ENCODE data around the gene TUBA3C.
"Not testable (repeated sequence)": the region's sequence is repeated elsewhere in the genome, so short reads cannot be mapped to it uniquely, and the experiment has no call there.

The TUBA3C gene

GRCh38 chr13:19181621-19182485 lies at the start of gene TUBA3C:
Gene TUBA3C (minus strand): TSS chr13:19181824. CDS start chr13:19181747, 77 bp downstream.
- DNase-seq = no peak

- not testable (repeated sequence) for DNase-seq
Observed at GRCh38 chr13:19207413-19207812, 25.8 kb upstream of the TUBA3C start.

DNA sequence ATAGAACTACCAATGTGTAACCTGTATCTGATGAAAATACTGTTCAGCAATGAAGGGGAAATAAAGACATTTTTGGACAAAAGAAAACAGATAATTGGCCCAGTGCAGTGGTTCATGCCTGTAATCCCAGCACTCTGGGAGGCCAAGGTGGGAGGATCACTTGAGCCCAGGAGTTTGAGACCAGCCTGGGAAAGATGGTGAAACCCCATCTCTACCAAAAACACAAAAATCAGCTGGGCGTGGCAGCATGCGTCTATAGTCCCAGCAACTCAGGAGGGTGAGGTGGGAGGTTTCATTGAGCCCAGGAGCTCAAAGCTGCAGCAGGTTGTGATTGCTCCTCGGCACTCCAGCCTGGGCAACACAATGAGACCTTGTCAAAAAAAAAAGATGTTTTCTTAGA lies 11.0 kb upstream of the TUBA3C start:
- DNase-seq = not testable (repeated sequence)

DNA sequence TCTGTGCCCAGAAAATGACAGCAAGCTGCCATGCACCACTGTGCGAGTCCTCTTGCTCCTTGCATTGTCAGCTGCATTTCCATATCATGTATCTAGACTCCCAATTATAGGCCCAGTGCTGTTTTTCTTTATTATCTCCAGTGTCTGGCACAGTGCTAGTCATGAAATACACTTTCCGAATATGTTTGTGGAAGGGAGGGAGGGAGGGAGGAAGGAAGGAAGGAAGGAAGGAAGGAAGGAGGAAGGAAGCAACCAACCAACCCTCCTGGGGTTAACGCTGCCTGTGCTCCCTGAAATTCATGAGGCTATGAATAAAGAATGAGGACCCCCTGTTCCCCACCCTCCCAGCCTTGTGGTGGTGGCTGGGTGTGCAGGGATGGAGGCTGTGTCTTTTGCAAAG lies 8.3 kb upstream of the TUBA3C start:
- not testable (repeated sequence) for DNase-seq

DNA sequence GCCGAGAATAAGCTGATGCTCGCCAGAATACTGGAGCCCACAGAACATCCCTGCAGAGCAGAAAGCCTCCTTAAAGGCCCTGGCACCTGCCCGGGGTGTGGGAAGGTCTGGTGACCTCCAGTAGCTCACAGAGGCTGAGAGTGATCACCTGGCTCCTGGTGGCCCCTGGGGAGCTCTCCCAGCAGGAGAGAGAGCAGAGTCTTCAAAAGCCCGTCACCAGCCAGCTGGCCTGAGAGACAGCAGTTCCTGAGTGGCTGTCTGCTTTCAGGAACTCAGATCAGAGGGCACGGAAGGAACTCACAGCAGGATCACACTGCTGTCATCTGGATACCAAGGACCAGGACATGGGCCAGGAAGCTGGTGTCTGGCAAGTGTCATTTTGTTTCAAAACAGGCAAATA lies 7.7 kb upstream of the TUBA3C start:
- DNase-seq = not testable (repeated sequence)

DNA sequence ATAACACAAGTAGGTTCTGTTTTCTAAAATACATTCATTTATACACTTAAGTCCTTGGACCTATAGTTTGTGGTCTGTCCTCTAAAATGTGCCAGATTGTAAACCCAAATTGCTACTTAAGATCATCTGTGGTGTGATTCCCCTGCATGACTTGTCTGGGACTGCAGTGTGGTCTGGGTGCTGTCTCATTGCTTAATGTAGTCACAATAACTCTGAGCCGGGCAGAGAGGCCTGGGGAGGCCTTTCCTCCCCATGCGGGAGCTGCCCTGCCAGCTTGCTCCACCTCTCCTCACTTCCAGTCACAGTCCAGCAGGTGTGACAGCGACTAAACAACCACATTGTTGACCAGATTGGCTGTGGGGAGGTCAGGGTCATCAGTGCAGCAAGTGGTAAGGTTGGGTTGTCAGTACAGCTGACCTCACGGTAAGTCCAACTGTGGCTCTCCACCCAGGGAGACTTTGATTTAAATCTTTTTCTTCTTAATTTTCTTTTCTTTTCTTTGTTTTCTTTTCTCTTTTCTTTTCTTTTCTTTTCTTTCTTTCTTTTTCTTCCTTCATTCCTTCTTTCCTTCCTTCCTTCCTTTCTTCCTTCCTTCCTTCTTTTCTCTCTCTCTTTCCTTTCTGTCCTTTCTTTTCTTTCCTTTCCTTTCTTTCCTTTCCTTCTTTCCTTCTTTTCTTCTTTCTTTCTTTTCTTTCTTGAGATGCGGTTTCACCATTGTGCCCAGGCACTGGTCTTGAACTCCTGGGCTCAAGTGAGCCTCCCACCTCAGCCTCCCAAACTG lies 4.4 kb upstream of the TUBA3C start:
- DNase-seq = no peak

- DNase-seq = no peak
Observed at GRCh38 chr13:19185086-19185864, 3.7 kb upstream of the TUBA3C start.

DNA sequence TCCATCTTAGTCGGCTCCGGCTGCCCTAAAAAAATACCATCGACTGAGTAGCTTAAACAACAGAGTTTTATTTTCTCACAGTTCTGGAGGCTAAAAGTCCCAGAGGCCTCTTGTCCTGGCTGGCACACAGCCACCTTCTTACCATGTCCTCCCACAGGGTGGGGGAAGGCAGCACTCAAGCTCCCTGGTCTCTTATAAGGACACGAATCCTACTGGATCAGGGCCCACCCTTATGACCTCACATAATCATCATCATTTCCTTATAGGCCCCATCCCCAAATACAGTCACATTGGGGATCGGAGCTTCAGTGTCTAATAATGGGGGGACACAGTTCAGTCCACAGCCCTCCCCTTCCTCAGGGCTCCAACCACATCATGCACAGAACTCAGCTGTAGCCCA lies 2.6 kb upstream of the TUBA3C start:
- DNase-seq = no peak

DNA sequence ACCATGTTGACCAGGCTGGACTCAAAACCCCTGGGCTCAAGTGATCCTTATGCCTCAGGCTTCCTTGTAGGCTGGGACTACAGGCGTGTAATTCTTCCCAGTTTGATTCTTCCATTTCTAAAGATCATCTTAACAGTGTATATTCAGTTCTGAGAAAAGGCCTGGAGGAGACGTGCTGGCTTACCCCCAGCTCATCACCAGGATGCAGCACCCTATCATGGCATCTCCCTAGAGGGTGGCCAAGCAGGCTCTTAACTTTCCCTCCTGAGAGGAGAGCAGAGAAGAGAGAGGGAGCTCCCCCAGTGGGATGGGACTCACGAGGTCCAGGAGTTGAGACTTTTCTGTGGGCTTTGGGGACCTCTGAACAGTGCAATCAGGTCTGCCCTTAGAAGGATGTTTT lies 2.1 kb upstream of the TUBA3C start:
- DNase-seq = no peak

DNA sequence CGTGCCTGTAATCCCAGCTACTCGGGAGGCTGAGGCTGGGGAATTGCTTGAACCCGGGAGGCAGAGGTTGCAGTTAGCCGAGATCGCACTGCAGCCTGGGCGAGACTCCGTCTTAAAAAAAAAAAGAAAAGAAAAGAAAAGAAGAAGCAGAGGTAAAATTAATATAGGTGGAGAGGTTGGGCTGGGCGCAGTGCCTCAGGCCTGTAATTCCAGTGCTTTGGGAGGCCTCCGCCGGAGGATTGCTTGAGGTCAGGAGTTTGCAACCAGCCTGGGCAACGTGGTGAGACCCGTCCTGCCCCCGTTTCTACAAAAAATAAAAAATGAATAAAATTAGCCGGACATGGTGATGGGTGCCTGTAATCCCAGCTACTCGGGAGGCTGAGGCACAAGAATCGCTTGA lies 912 bp upstream of the TUBA3C start:
- no peak for DNase-seq

- no peak for DNase-seq
Observed at GRCh38 chr13:19181021-19181620, 503 bp downstream of the TUBA3C start.

GRCh38 chr13:19179916-19180315 lies 1.7 kb downstream of the TUBA3C start:
- no peak for DNase-seq

GRCh38 chr13:19178901-19179593 lies 2.6 kb downstream of the TUBA3C start:
- DNase-seq = no peak

- not testable (repeated sequence) for DNase-seq
Observed at GRCh38 chr13:19176981-19177776, 4.4 kb downstream of the TUBA3C start.

DNA sequence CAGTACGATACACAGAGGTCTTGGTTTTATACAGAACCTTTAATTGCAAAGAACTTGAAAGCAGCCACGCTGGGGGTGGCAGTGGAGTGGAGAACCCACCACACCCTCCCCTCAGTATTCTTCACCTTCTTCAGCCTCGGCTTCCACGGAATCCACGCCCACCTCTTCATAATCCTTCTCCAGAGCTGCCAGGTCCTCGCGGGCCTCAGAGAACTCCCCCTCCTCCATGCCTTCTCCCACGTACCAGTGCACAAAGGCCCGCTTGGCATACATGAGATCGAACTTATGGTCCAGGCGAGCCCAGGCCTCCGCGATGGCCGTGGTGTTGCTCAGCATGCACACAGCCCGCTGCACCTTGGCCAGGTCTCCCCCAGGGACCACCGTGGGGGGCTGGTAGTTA lies 7.9 kb downstream of the TUBA3C start:
- no peak for DNase-seq

GRCh38 chr13:19172647-19173030 lies 9.0 kb downstream of the TUBA3C start:
- no peak for DNase-seq

- no peak for DNase-seq
Observed at GRCh38 chr13:19172007-19172646, 9.5 kb downstream of the TUBA3C start.

DNA sequence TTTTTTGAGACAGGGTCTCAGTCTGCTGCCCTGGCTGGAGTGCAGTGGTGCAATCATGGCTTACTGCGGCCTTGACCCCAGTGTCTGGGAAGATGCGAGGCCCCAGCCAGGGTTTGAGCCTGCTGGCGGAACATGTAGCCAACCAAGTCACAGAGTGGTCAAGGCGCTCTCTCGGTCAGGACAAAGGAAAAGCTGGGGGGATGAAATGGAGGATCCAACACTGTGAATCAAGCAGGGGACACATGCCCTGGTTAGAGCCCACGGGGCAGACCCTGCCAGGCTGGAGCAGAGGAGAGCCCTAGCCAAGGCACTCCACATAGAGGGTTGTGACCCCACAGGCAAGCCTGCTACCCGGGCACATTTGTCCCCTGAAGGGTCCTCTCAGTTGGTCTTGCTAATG lies 10.1 kb downstream of the TUBA3C start:
- DNase-seq = no peak

- no peak for DNase-seq
Observed at GRCh38 chr13:19169991-19170390, 11.6 kb downstream of the TUBA3C start.

DNA sequence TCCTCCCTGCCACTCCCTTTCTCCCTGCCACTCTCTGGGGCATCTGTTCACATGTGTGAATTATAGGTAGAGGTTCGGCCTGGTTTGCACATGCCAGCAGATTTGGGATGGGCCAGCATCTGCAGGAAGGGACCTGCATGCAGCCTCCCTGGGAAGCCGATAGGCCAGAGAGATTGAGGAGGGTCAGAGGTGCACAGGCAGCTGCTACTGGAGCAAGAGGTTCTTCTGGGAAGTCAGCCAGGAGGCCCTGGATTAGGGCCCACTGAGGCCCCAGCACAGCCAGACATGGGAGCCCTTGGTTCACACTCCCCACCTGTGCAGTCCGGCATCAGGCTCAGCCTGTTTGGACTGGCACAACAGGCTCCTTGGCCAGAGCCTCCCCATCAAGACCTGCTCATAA lies 12.1 kb downstream of the TUBA3C start:
- DNase-seq = no peak

- DNase-seq = no peak
Observed at GRCh38 chr13:19161308-19161707, 20.3 kb downstream of the TUBA3C start.
